Hepatocyte (in vitro differentiated cells): ENCODE results near the gene NBAS. TPM values are rescaled to one million over a fixed set of nuclear protein-coding genes. Genes with fewer than 3 reads are reported as not detected.

Experiments used
- DNase-seq: peaks from one replicate; pipeline ENCODE4 v3.0.0-alpha.2; 2016; ENCODE audit warnings: low spot score
- H2AFZ ChIP-seq: fragments of 200-600 bp; sonication (generic); 2 replicates; pipeline ENCODE4 v1.6.0; 2016; ENCODE audit warnings: antibody characterized with exemption, mild to moderate bottlenecking
- H3K27ac ChIP-seq: fragments of 200-600 bp; sonication (generic); 2 replicates; pipeline ENCODE4 v1.5.1; 2016; ENCODE audit warnings: mild to moderate bottlenecking
- H3K27me3 ChIP-seq: fragments of 200-600 bp; sonication (generic); 2 replicates; pipeline ENCODE4 v1.6.1; 2016
- H3K36me3 ChIP-seq: fragments of 200-600 bp; sonication (generic); replicated peaks from 2 replicates; pipeline ENCODE4 v1.5.1; 2016; ENCODE audit warnings: low read depth; ENCODE audit not compliant: insufficient read depth
- H3K4me1 ChIP-seq: fragments of 200-600 bp; sonication (generic); 2 replicates; pipeline ENCODE4 v1.5.1; 2016; ENCODE audit warnings: mild to moderate bottlenecking, moderate library complexity; ENCODE audit not compliant: insufficient read depth
- H3K4me2 ChIP-seq: fragments of 200-600 bp; sonication (generic); 2 replicates; pipeline ENCODE4 v1.6.0; 2016
- H3K4me3 ChIP-seq: fragments of 200-600 bp; sonication (generic); 2 replicates; pipeline ENCODE4 v1.5.1; 2016; ENCODE audit warnings: mild to moderate bottlenecking
- H3K79me2 ChIP-seq: fragments of 200-600 bp; sonication (generic); 2 replicates; pipeline ENCODE4 v1.6.0; 2017; ENCODE audit warnings: mild to moderate bottlenecking
- H3K9me2 ChIP-seq: fragments of 200-600 bp; sonication (generic); replicated peaks from 2 replicates; pipeline ENCODE4 v1.6.0; 2017; ENCODE audit warnings: mild to moderate bottlenecking; ENCODE audit not compliant: insufficient read depth
- H3K9me3 ChIP-seq: fragments of 200-600 bp; sonication (generic); 2 replicates; pipeline ENCODE4 v1.5.1; 2016; ENCODE audit warnings: low read depth, mild to moderate bottlenecking
- H4K20me1 ChIP-seq: fragments of 200-600 bp; sonication (generic); 2 replicates; pipeline ENCODE4 v1.6.0; 2016; ENCODE audit warnings: mild to moderate bottlenecking; ENCODE audit not compliant: insufficient read depth, poor library complexity, severe bottlenecking
- CTCF ChIP-seq: fragments of 200-600 bp; sonication (generic); IDR thresholded peaks from 2 replicates; pipeline ENCODE4 v1.5.1; 2016; ENCODE audit warnings: antibody characterized with exemption, mild to moderate bottlenecking; ENCODE audit not compliant: poor library complexity
- EZH2 ChIP-seq: fragments of 200-600 bp; sonication (generic); IDR thresholded peaks from 2 replicates; pipeline ENCODE4 v1.6.1; 2016; ENCODE audit warnings: antibody characterized with exemption, mild to moderate bottlenecking, borderline replicate concordance
- EZH2phosphoT487 ChIP-seq: fragments of 200-600 bp; sonication (generic); IDR thresholded peaks from one replicate; pipeline ENCODE4 v1.6.1; 2018; ENCODE audit warnings: antibody characterized with exemption, mild to moderate bottlenecking, low read depth, moderate library complexity; ENCODE audit not compliant: unreplicated experiment, severe bottlenecking
- WGBS: methylation state at CpG from one replicate; pipeline ENCODE4 v1.1.6; 2016; ENCODE audit warnings: low lambda C conversion rate; ENCODE audit errors: missing lambda C conversion rate; 5-methylcytosine and 5-hydroxymethylcytosine counted together
- polyA plus RNA-seq: library from polyadenylated mRNA; unstranded; fragments of >200 nt; fragmentation: Nextera tagmentation; extraction: Ambion mirVana; gene quantifications from 2 replicates; pipeline ENCODE4 v1.2.1, GENCODE V29; 2016
- total RNA-seq: library from RNA; depleted of rRNA; stranded (reverse); fragments of >200 nt; gene quantifications from 2 replicates; pipeline ENCODE4 v1.2.3, GENCODE V29; 2014

NBAS gene
- total and polyA plus RNA-seq, 2 experiments from 2014 or later: 20.8 to 47.2 TPM

- no peak for TF ChIP-seq EZH2
- DNase-seq: no peak
- Histone ChIP-seq H2AFZ (no peak overlapping the region), H3K4me1 (no peaks in the 10 kb centered on the region), H3K27me3 (no peaks in the 10 kb centered on the region), H4K20me1 (no peaks in the 10 kb centered on the region), H3K9me2 (no peaks in the 10 kb centered on the region), H3K4me2 (no peak overlapping the region), H3K36me3 (no peaks in the 10 kb centered on the region), H3K27ac (no peak overlapping the region), H3K79me2 (no peaks in the 10 kb centered on the region), H3K4me3 (no peak overlapping the region), H3K9me3 (no peaks in the 10 kb centered on the region)
- WGBS: 100% methylated on average over 2 of the region's 2 CpGs
Measured at GRCh38 chr2:15364561-15364960, 196.6 kb downstream of the NBAS start.

- 98% methylated on average over 3 of the region's 3 CpGs for WGBS
- Histone ChIP-seq H3K36me3 (no peaks in the 10 kb centered on the region), H3K79me2 (no peaks in the 10 kb centered on the region), H3K27me3 (no peaks in the 10 kb centered on the region), H3K9me3 (no peaks in the 10 kb centered on the region), H3K4me2 (no peak overlapping the region), H3K4me1 (no peaks in the 10 kb centered on the region), H3K27ac (no peak overlapping the region), H3K9me2 (no peaks in the 10 kb centered on the region), H3K4me3 (no peak overlapping the region), H2AFZ (no peak overlapping the region), H4K20me1 (no peaks in the 10 kb centered on the region)
- TF ChIP-seq EZH2 (no peak), EZH2phosphoT487 (no peak), CTCF (no peak)
- DNase-seq: no peak
Measured at GRCh38 chr2:15363734-15364133, 197.4 kb downstream of the NBAS start.

GRCh38 chr2:15363142-15363541 is 198.0 kb downstream of the NBAS start:
- Histone ChIP-seq H2AFZ (no peak overlapping the region), H3K27me3 (no peaks in the 10 kb centered on the region), H3K4me2 (no peak overlapping the region), H3K4me3 (no peak overlapping the region), H3K79me2 (no peaks in the 10 kb centered on the region), H4K20me1 (no peaks in the 10 kb centered on the region), H3K36me3 (no peaks in the 10 kb centered on the region), H3K4me1 (no peaks in the 10 kb centered on the region), H3K9me3 (no peaks in the 10 kb centered on the region), H3K9me2 (no peaks in the 10 kb centered on the region), H3K27ac (no peak overlapping the region)
- TF ChIP-seq EZH2phosphoT487 (no peak), CTCF (no peak), EZH2 (no peak)
- no peak for DNase-seq

GRCh38 chr2:15359716-15360531 is 201.2 kb downstream of the NBAS start:
- no peaks in the 10 kb centered on the region for H3K9me2 ChIP-seq
- no peaks in the 10 kb centered on the region for H3K27me3 ChIP-seq
- 79% methylated on average over 5 of the region's 5 CpGs for WGBS
- H3K4me3 ChIP-seq: no peak overlapping the region
- no peak overlapping the region for H3K4me2 ChIP-seq
- no peak for DNase-seq
- H3K27ac ChIP-seq: no peak overlapping the region
- no peaks in the 10 kb centered on the region for H3K79me2 ChIP-seq
- H2AFZ ChIP-seq: no peak overlapping the region
- no peaks in the 10 kb centered on the region for H4K20me1 ChIP-seq
- no peaks in the 10 kb centered on the region for H3K9me3 ChIP-seq
- no peaks in the 10 kb centered on the region for H3K36me3 ChIP-seq
- no peaks in the 10 kb centered on the region for H3K4me1 ChIP-seq
- TF ChIP-seq EZH2 (no peak), CTCF (no peak), EZH2phosphoT487 (no peak)
